ENCODE data around the gene TSC2.

The TSC2 gene

GRCh38 chr16:2070576-2071453, 23.0 kb downstream of the TSC2 start:
- DNase-seq (ENCODE audit: low read depth): no peak

DNA sequence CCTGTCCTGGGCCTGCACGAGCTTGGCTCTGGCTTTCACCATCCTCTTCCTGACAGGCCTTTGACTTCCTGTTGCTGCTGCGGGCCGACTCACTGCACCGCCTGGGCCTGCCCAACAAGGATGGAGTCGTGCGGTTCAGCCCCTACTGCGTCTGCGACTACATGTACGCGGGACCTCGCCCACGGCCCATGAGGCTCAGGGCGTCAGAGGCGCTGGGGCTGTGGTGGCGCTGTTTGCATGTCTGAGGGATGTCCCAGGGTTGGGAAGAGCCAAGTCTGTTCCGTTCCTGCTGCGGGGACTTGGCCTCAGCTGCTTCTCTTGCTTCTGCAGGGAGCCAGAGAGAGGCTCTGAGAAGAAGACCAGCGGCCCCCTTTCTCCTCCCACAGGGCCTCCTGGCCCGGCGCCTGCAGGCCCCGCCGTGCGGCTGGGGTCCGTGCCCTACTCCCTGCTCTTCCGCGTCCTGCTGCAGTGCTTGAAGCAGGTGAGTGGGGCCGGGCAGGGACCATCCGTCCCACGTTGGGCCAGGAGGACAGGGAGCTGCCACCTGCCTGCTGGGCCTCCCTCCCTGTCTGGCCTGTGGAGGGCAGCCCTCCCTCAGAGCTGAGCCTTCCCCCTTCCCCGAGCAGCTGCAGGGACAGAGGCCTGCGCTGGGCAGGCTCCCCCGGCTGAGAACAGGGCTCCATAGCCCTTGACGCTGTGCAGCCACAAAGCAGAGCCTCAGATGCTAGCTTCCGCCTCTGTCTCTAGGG, 23.8 kb downstream of the TSC2 start:
- no peak for DNase-seq (ENCODE audit: low read depth)

DNA sequence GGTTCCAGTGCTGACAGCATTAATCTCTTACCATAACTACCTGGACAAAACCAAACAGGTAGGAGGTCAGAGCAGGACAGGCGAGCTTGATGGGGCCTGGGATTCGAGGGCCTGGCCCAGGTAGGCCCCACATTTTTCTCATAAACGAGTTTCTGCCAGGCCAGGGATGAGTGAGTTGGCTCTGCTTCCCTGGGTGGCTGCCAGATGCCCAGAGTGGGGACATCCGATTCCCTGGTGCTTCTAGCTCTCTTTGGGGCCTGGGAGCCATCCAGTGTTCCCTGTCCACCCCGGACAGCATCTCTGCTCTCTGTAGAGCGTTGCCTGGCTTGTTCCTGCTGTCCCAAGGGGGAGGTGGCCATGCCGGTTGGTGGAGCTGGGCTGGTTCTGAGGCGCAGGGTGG, 25.1 kb downstream of the TSC2 start:
- no peak for DNase-seq (ENCODE audit: low read depth)

DNA sequence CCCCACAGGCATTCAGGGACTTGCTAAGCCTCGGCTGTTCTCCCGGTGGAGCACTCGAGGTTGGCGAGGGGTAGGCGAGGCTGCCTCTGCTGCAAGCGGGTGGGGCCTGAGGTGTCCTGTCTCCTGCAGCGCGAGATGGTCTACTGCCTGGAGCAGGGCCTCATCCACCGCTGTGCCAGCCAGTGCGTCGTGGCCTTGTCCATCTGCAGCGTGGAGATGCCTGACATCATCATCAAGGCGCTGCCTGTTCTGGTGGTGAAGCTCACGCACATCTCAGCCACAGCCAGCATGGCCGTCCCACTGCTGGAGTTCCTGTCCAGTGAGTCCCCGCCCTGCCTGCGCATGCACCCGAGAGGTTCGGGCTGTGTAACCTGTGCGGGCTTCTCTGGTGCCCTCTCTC, 26.3 kb downstream of the TSC2 start:
- no peak for DNase-seq (ENCODE audit: low read depth)

- no peak for DNase-seq (ENCODE audit: low read depth)
Observed at GRCh38 chr16:2075631-2076030, 27.8 kb downstream of the TSC2 start.

- no peak for DNase-seq (ENCODE audit: low read depth)
Observed at GRCh38 chr16:2076072-2076865, 28.5 kb downstream of the TSC2 start.

- DNase-seq (ENCODE audit: low read depth): no peak
Observed at GRCh38 chr16:2077016-2077415, 29.2 kb downstream of the TSC2 start.

DNA sequence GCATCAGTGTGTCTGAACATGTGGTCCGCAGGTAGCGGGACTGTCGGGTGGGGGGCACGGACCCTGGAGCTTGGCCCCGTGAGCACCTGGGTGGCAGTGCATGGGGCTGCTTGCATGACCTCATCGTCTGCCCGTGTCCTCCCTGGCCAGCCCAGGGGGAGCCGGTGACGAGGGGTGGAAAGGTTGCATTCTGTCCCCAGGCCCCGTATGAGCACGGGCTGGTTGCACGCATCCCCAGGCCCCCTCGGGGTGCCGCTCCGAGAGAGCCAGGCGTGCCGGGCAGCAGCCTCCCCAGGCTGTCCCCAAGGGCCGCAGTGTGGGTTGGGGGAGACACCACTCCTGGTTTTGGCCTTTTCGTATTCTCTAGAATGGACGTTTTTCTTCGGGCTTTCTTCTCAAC, 29.9 kb downstream of the TSC2 start:
- DNase-seq (ENCODE audit: low read depth): no peak

DNA sequence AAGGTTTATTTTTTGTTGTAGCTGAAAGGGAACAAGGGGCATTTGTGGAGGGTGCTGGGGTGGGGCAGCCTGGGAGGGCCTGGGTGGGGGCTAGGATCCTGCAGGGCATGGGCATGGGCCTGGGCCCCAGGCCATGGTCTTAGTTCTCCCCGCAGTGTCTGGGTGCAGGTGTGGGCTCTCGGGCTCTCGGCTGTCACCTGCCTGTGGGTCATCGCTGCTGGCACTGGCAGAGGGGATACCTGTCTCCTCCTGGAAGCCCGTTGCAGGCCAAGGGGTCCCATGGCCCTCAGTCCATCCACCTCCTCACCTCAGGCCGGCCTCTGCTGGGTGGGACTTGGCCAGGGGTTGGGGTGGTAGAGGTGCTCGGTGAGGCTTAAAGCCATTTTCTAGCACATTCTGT, 30.3 kb downstream of the TSC2 start:
- DNase-seq (ENCODE audit: low read depth): no peak

DNA sequence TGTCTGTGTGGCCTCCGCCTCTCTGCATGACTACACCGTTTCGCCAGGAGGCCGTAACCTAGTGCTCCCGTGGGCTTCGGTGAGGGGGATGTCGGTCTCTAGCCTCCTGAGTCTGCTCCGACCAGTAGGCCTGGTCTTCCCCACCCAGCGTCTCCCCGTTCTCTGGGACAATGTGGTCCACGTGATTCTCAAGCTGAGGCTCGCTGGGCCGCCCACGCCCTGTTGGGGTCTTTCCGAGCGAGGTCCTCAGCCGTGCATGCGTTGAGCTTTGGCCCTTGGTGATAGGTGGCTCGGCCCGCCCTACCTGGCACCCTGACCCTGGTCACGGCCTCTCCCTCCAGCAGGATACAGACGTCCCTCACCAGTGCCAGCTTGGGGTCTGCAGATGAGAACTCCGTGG, 30.9 kb downstream of the TSC2 start:
- no peak for DNase-seq (ENCODE audit: low read depth)

DNA sequence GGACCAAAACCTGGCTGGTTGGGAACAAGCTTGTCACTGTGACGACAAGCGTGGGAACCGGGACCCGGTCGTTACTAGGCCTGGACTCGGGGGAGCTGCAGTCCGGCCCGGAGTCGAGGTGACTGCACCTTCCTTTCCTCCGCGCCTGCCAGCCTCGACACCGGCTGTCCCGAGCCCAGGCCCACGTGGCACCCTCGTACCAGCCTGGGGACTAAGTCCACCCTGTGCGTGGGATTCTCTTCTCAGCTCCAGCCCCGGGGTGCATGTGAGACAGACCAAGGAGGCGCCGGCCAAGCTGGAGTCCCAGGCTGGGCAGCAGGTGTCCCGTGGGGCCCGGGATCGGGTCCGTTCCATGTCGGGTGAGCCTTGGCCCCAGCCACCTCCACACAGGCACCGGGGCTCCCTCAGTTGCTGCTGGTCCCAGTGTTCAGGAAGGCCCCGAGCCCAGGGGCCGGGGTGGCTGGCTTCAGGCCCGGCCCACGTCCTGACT, 31.6 kb downstream of the TSC2 start:
- no peak for DNase-seq (ENCODE audit: low read depth)

DNA sequence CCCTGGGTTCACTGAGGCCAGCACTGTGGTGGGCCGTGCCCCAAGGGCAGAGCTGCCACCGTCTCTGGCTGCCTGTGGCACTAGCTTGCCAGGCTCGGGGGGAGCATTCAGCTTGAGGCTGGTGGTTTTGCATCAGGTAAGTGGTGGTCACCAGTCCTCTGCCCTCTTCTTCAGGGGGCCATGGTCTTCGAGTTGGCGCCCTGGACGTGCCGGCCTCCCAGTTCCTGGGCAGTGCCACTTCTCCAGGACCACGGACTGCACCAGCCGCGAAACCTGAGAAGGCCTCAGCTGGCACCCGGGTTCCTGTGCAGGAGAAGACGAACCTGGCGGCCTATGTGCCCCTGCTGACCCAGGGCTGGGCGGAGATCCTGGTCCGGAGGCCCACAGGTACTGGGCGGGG, 32.2 kb downstream of the TSC2 start:
- no peak for DNase-seq (ENCODE audit: low read depth)

DNA sequence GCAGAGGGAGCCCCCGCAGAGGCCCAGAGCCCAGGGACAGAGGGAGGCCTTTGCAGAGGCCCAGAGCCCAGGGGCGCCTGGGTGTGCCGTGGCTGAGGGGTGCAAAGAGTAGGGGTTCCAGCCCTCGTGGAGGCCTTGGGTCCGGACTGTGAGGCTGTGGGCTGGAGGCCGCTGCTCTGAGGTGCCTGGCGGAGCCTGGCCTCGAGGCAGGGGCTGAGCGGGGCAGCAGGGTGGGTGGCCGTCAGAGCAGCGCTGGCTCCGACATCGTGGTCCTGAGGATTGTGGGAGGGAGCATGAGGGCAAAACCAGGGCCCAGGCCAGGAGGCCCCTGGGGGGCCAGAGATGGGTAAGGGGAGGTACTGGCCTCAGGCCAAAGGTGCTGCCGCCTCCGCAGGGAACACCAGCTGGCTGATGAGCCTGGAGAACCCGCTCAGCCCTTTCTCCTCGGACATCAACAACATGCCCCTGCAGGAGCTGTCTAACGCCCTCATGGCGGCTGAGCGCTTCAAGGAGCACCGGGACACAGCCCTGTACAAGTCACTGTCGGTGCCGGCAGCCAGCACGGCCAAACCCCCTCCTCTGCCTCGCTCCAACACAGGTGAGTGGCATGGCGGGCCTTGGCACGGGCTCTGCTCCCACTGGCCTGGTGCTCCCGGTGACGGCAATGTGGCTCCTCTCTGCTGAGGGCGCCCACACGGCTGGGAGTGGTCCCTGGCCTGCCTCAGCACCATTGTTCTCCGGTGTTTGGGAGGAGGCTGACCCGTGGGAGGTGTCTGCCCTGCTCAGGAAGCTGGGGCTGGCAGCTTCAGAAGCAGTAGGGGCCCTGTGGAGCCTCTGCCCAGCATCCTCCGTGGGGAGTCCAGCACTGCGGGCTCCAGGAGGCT, 33.7 kb downstream of the TSC2 start:
- no peak for DNase-seq (ENCODE audit: low read depth)

DNA sequence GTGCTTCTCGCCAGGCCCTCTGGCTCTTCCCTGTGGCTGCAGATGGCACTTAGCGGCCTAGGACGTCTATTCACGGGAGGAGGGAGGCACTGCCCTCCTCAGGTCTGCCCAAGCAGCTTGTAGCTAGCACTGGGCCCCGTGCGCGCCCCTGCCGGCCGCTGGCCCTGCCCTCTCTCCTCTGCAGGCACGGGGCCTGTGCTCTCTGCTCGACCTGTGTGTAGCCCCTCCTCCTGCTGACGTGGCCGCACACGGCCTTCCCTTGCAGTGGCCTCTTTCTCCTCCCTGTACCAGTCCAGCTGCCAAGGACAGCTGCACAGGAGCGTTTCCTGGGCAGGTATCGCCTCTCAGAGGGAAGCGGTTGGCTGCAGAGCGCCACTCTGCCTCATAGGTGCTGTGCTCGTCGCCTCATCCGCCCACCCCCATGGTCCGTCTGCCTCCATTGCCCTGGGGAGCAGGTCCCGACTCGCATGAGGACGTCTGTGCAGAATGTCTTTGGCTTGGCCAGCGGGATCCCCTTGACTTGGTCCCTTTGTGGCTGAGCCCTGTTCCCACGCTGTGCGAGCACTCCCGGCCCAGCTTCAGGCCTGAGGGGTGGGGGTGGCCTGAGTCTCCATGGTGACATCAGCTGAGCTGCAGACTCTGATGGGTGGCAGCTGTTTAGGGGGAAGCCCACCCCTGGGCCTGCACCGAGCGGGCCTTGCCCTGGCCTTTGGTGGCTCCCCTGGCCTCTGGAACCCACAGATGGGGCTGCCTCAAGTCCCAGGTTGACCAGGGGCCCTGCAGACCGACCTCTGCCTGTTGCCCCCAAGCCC, 34.6 kb downstream of the TSC2 start:
- DNase-seq (ENCODE audit: low read depth): no peak

- no peak for DNase-seq (ENCODE audit: low read depth)
Observed at GRCh38 chr16:2082983-2083364, 35.2 kb downstream of the TSC2 start.

GRCh38 chr16:2083409-2083808, 35.6 kb downstream of the TSC2 start:
- no peak for DNase-seq (ENCODE audit: low read depth)

DNA sequence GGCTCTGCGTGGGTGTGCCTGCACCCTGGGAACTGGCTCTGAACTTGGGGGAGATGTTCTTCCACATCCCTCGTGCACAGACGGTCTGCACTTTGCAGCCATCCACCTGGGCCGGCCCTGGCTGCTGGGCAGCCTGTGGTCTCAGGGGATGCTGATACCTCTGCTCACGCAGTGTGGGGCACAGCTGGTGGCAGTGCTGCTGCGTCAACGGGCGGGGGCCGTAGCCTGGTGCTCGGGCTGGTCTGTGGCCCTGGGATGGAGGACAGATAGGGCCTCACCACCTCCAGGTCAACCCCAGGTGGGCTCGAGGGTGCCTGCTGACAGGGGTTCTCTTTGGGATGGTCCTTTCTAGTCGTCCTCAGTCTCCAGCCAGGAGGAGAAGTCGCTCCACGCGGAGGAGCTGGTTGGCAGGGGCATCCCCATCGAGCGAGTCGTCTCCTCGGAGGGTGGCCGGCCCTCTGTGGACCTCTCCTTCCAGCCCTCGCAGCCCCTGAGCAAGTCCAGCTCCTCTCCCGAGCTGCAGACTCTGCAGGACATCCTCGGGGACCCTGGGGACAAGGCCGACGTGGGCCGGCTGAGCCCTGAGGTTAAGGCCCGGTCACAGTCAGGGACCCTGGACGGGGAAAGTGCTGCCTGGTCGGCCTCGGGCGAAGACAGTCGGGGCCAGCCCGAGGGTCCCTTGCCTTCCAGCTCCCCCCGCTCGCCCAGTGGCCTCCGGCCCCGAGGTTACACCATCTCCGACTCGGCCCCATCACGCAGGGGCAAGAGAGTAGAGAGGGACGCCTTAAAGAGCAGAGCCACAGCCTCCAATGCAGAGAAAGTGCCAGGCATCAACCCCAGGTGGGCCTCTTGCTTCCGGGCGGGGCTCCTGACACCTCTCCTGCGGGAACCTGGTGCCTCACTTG, 36.3 kb downstream of the TSC2 start:
- no peak for DNase-seq (ENCODE audit: low read depth)

GRCh38 chr16:2084895-2085625, 37.3 kb downstream of the TSC2 start:
- DNase-seq (ENCODE audit: low read depth): no peak

- DNase-seq (ENCODE audit: low read depth): no peak
Observed at GRCh38 chr16:2085669-2086068, 37.9 kb downstream of the TSC2 start.

Data from activated T-cell treated with anti-CD3 and anti-CD28 coated beads for 1 hour (primary cell).